Stimulated activated CD4-positive, alpha-beta T cell treated with anti-CD3 and anti-CD28 coated beads, TNF-alpha, amount 100 ng/mL, for 24 hours (primary cell): ENCODE measurements around the gene ATXN1.

Source experiments
- DNase-seq, 3 experiments: peaks; one replicate each; pipeline ENCODE4 v3.0.0-alpha.2; 2020; ENCODE audit warnings: low read depth in 3 of 3

ATXN1 gene

GRCh38 chr6:16256781-16257180 is 504.5 kb downstream of the ATXN1 start:
- no peak for DNase-seq

GRCh38 chr6:16254535-16254934 is 506.7 kb downstream of the ATXN1 start:
- DNase-seq = no peak

GRCh38 chr6:16253399-16254144 is 507.7 kb downstream of the ATXN1 start:
- no peak for DNase-seq

GRCh38 chr6:16252686-16253299 is 508.5 kb downstream of the ATXN1 start:
- DNase-seq = no peak

GRCh38 chr6:16251706-16252105 is 509.6 kb downstream of the ATXN1 start:
- no peak for DNase-seq

- no peak for DNase-seq
Observed at GRCh38 chr6:16249971-16250370, 511.3 kb downstream of the ATXN1 start.
